ENCODE measurements around the gene SEMA3C.

Gene SEMA3C

GRCh38 chr7:80699045-80699638, 219.7 kb downstream of the SEMA3C start:
- H3K27me3 ChIP-seq (ENCODE audit: insufficient read depth, poor library complexity, severe bottlenecking) = no peaks in the 10 kb centered on the region
- TF ChIP-seq CTCF (IDR thresholded peaks at IDR 0.05; ENCODE audit: poor library complexity, severe bottlenecking) = peak; percentile 86
- no peak overlapping the region for H3K27ac ChIP-seq (ENCODE audit: poor library complexity, severe bottlenecking)
- peak; percentile 56; the same call in 2 of the 3 replicates for ATAC-seq (ENCODE audit: low read depth)
- no peaks in the 10 kb centered on the region for H3K36me3 ChIP-seq (ENCODE audit: low read depth)
- H3K4me3 ChIP-seq (ENCODE audit: severe bottlenecking) = no peak overlapping the region
- H3K9me3 ChIP-seq (ENCODE audit: severe bottlenecking) = no peaks in the 10 kb centered on the region
- DNase-seq (ENCODE audit: low spot score) = no peak
- H3K4me1 ChIP-seq (ENCODE audit: insufficient read depth, poor library complexity, severe bottlenecking) = no peaks in the 10 kb centered on the region
